Fibroblast of lung (primary cell): Measurements from ENCODE around the gene MRC2.
"Not testable (repeated sequence)": the region's sequence is repeated elsewhere in the genome, so short reads cannot be mapped to it uniquely, and the experiment has no call there.

Experiments
- EZH2 ChIP-seq: IDR thresholded peaks from 2 replicates; pipeline ENCODE4 v1.5.1; 2012; ENCODE audit warnings: low read length, control low read depth, mild to moderate bottlenecking; ENCODE audit errors: missing control alignments
- TF ChIP-seq, protein P1 (sequence below), 2 donors: IDR thresholded peaks in 1 of 2; conservative IDR thresholded peaks in 1 of 2; 1 replicate in 1 of 2; 2 replicates in 1 of 2; pipeline ENCODE4 v1.5.1; 2011 to 2012; ENCODE audit warnings: low read length in 2 of 2, control low read depth in 1 of 2, inconsistent platforms in 1 of 2, low read depth in 1 of 2, mild to moderate bottlenecking in 1 of 2

DNA sequence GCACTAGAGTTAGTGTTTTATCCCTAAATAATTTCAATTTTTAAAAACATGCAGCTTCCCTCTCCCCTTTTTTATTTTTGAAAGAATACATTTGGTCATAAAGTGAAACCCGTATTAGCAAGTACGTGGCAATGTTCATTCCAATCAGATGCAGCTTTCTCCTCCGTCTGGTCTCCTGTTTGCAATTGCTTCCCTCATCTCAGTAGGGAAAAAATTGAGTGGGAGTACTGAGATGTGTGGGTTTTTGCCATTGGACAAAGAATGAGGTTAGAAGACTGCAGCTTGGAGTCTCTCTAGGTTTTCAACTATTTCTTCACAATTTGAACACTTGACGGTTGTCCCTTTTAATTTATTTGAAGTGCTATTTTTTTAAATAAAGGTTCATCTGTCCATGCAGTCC, 14.4 kb upstream of the MRC2 start:
- TF ChIP-seq, protein P1, sequence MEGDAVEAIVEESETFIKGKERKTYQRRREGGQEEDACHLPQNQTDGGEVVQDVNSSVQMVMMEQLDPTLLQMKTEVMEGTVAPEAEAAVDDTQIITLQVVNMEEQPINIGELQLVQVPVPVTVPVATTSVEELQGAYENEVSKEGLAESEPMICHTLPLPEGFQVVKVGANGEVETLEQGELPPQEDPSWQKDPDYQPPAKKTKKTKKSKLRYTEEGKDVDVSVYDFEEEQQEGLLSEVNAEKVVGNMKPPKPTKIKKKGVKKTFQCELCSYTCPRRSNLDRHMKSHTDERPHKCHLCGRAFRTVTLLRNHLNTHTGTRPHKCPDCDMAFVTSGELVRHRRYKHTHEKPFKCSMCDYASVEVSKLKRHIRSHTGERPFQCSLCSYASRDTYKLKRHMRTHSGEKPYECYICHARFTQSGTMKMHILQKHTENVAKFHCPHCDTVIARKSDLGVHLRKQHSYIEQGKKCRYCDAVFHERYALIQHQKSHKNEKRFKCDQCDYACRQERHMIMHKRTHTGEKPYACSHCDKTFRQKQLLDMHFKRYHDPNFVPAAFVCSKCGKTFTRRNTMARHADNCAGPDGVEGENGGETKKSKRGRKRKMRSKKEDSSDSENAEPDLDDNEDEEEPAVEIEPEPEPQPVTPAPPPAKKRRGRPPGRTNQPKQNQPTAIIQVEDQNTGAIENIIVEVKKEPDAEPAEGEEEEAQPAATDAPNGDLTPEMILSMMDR (conservative IDR thresholded peaks at IDR 0.05 in 1 of 2, IDR thresholded peaks at IDR 0.05 in 1 of 2; ENCODE audit: low read depth in 1 of 2, low read length in 2 of 2) = not testable (repeated sequence)
- not testable (repeated sequence) for TF ChIP-seq EZH2
